Effector memory CD8-positive, alpha-beta T cell (primary cell): ENCODE measurements around the gene KRTAP6-3.

Experiments
- ATAC-seq: fragments of 150-1000 bp; cut with Tn5 transposase; replicated peaks from 2 replicates; pipeline ENCODE4 v1.10.0; 2021; ENCODE audit warnings: mild to moderate bottlenecking, moderate library complexity
- DNase-seq, 3 experiments: peaks; one replicate each; pipeline ENCODE4 v3.0.0; 2021
- H3K27ac Mint-ChIP-seq, 2 donors: one replicate each; pipeline ENCODE4 v1.8.0; 2022; ENCODE audit warnings: mild to moderate bottlenecking in 2 of 2, mixed read lengths in 2 of 2, moderate library complexity in 2 of 2
- H3K27me3 Mint-ChIP-seq, 2 donors: one replicate each; pipeline ENCODE4 v1.8.0; 2022; ENCODE audit warnings: mixed read lengths in 2 of 2
- H3K36me3 Mint-ChIP-seq: one replicate; pipeline ENCODE4 v1.8.0; 2022; ENCODE audit warnings: mild to moderate bottlenecking, moderate library complexity, mixed read lengths; ENCODE audit not compliant: insufficient read depth
- H3K4me1 Mint-ChIP-seq, 2 donors: one replicate each; pipeline ENCODE4 v1.8.0; 2022; ENCODE audit warnings: low read depth in 2 of 2, mixed read lengths in 2 of 2
- H3K4me3 Mint-ChIP-seq, 2 donors: one replicate each; pipeline ENCODE4 v1.8.0; 2022; ENCODE audit warnings: mild to moderate bottlenecking in 2 of 2, mixed read lengths in 2 of 2, moderate library complexity in 2 of 2
- H3K9me3 Mint-ChIP-seq, 2 donors: one replicate each; pipeline ENCODE4 v1.8.0; 2022; ENCODE audit warnings: mixed read lengths in 2 of 2
- total RNA-seq, 9 experiments: gene quantifications; one replicate each; lab custom pipeline; 2026; lab: John Stamatoyannopoulos, UW

Gene KRTAP6-3, protein sequence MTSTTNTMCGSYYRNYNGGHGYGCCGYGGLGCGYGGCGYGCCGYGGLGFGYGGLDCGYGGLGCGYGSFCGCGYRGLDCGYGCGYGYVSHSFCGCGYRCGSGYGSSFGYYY
- total RNA-seq = 0 reads per million in 9 experiments

DNA sequence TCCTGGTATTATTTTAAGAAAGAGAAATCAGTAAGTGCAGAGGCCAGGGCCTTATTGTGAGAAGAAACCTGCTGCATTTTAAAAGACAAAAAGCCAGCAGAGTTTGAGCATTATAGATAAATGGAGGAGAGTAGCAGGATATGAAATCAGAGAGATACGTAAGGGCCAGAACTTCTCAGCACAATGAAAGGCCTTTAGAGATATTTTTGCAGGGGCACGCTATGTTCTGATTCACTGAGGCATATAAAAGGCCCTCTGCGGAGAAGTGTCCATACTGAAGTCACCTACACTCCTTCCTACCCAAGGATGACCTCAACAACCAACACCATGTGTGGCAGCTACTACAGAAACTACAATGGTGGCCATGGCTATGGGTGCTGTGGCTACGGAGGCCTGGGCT is at the start of gene KRTAP6-3:
KRTAP6-3 (plus strand) TSS at position 301 of the 400 bp plus-strand sequence; CDS start at position 307, 6 bp downstream.
- ATAC-seq = no peak
- DNase-seq = no peak
- no peak within 1 kb of the TSS for H3K4me3 Mint-ChIP-seq
- no peaks in the 10 kb centered on the region for H3K27me3 Mint-ChIP-seq
- H3K9me3 Mint-ChIP-seq = peaks cover 0 to 5% of the 10 kb centered on the region in 2 donors
- no peaks in the 10 kb centered on the region for H3K4me1 Mint-ChIP-seq
- no peak within 1 kb of the TSS for H3K27ac Mint-ChIP-seq
- no peaks in the 10 kb centered on the region for H3K36me3 Mint-ChIP-seq

DNA sequence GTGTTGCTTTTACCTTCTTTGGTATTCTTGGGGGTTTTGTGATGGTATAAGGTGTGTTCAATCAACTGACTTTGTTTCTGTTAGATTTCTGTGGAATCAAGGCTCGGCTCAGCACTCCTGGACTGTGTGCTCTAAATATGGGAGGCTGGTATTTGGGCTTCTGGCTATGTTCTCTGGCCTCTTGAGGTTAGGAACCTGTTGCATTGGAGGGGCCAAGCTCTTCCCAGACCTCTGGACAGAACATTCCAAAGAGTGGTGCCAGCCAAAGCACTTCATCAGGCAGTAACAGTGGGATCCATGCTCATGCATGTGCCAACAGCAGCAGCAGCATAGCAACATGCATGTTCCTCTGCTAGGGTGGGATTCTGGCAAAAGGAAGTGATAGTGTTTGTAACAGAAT is 39.5 kb upstream of the KRTAP6-3 start:
- H3K36me3 Mint-ChIP-seq = no peaks in the 10 kb centered on the region
- no peak for DNase-seq
- H3K4me1 Mint-ChIP-seq = no peaks in the 10 kb centered on the region
- H3K27me3 Mint-ChIP-seq = no peaks in the 10 kb centered on the region
- H3K27ac Mint-ChIP-seq = no peak overlapping the region
- peaks cover 8 to 24% of the 10 kb centered on the region in 2 donors for H3K9me3 Mint-ChIP-seq
- H3K4me3 Mint-ChIP-seq = no peak overlapping the region
- no peak for ATAC-seq

DNA sequence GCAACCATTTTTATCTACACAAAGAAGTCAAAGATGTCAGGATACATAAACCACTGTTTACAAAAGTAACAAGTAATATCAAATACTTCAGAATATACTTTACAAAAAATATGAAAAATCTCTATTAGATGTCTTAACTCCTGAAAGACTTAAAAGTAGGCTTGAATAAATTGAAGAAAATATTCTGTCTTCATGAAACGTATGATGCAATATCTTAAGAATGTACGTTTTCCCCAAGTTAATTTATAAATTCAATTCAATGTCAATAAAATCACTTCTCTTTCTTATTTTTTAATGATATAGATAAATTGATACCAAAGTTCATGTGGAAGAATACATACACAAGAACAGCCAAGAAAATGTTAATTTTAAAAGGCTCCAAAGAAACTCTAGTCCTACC is 37.1 kb upstream of the KRTAP6-3 start:
- no peak for ATAC-seq
- no peak for DNase-seq
- H3K9me3 Mint-ChIP-seq = peaks cover 5 to 20% of the 10 kb centered on the region in 2 donors
- H3K27me3 Mint-ChIP-seq = no peaks in the 10 kb centered on the region
- H3K36me3 Mint-ChIP-seq = no peaks in the 10 kb centered on the region
- no peak overlapping the region for H3K4me3 Mint-ChIP-seq
- no peak overlapping the region for H3K27ac Mint-ChIP-seq
- H3K4me1 Mint-ChIP-seq = no peaks in the 10 kb centered on the region

DNA sequence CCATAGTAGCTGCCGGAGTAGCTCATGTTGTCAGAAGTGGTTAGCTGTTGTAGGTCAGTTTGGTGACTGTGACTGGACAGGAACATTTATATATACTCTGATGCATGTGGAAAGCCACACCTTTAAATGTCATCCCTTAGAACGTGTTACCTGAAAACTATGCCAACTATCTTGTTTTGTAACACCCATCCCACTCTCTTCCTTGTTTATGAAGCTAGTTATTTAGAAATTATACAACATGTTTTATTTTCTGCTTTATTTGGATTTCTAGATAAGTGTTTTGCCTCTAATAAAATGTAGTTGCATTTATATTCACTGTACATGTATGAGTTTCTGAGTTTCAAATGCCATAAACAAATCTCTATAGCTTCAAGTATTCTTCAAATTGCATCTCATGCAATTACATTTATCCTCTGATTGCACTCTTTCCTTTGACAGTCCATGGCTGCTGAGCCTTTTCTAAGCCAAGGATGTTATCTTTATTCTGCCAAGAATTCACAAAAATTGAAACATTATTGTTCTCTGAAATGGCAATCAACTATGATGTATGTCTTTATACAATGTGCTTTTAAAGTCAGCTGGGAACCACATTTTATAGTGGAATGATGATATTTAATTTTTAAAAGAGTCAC is 30.9 kb upstream of the KRTAP6-3 start, which contains the start of gene KRTAP19-7:
KRTAP19-7 (minus strand) TSS at position 51 of the 632 bp plus-strand sequence; CDS start at position 26, 25 bp downstream.
- Mint-ChIP-seq H3K4me3 (no peak within 1 kb of the TSS), H3K27me3 (no peaks in the 10 kb centered on the region), H3K36me3 (peaks cover 5% of the 10 kb centered on the region), H3K4me1 (no peaks in the 10 kb centered on the region), H3K9me3 (no peaks in the 10 kb centered on the region), H3K27ac (no peak within 1 kb of the TSS)
- ATAC-seq = no peak
- DNase-seq = no peak

DNA sequence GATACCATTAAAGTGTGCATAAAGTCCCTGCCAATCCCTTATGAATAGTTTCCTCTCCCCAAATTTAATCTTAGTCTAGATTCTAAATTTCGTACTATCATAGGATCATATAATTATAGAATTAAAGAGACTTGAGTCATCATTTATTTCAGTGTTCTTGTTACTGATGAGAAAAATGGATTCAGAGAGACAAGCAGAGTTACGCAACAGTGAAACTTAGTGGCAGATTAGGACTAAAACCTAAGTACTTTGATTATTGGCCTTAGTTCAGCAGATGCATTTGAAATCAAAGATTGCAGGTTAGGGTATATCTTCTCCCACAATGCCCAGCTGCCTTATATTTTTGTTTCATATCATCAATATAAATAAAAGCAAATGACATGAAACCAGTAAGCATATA is 30.3 kb upstream of the KRTAP6-3 start:
- DNase-seq (no peak), ATAC-seq (no peak)
- Mint-ChIP-seq H3K4me3 (no peak overlapping the region), H3K27ac (no peak overlapping the region), H3K9me3 (no peaks in the 10 kb centered on the region), H3K27me3 (no peaks in the 10 kb centered on the region), H3K36me3 (peaks cover 5% of the 10 kb centered on the region), H3K4me1 (no peaks in the 10 kb centered on the region)

DNA sequence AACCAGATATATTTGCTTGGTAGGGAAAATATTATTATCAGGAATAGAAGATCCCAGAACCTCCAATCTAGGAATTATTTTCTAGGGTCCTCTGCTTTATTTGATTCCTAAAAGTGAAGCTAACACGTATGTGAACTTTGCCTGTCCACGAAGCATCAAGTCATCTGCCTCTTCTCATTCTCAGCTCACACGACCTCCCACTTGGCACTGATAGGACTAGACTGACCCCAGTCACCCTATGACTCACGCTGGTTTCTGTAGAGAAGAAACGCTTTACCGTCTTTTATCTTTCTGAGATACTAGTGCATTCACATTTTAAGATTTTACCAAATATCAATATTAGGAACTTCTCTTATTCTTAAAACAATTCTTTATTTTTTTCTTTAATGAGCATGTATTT is 29.2 kb upstream of the KRTAP6-3 start:
- ATAC-seq (no peak), DNase-seq (no peak)
- no peak overlapping the region for H3K4me3 Mint-ChIP-seq
- H3K27ac Mint-ChIP-seq = no peak overlapping the region
- no peaks in the 10 kb centered on the region for H3K9me3 Mint-ChIP-seq
- H3K36me3 Mint-ChIP-seq = peaks cover 5% of the 10 kb centered on the region
- no peaks in the 10 kb centered on the region for H3K27me3 Mint-ChIP-seq
- H3K4me1 Mint-ChIP-seq = no peaks in the 10 kb centered on the region

DNA sequence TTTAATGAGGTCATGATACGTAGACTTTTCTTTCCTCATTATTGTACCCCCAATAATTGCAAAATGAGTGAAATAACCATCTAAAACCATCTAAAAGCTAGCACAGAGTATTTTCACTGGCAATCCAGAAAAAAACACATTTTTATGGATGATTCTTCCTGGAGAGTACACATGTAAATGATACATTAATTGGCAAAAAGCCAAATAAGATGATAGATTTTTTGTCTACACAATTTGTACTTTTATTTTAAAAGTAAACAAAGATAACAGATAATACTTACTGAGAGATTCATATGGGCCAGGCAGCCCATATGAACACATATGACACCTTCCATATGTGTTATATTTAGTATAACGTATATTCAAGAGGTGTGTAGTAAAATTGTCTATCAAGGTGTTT is 28.6 kb upstream of the KRTAP6-3 start:
- no peak overlapping the region for H3K27ac Mint-ChIP-seq
- ATAC-seq (no peak), DNase-seq (no peak)
- H3K27me3 Mint-ChIP-seq = no peaks in the 10 kb centered on the region
- no peak overlapping the region for H3K4me3 Mint-ChIP-seq
- H3K9me3 Mint-ChIP-seq = no peaks in the 10 kb centered on the region
- no peaks in the 10 kb centered on the region for H3K4me1 Mint-ChIP-seq
- H3K36me3 Mint-ChIP-seq = peaks cover 5% of the 10 kb centered on the region

DNA sequence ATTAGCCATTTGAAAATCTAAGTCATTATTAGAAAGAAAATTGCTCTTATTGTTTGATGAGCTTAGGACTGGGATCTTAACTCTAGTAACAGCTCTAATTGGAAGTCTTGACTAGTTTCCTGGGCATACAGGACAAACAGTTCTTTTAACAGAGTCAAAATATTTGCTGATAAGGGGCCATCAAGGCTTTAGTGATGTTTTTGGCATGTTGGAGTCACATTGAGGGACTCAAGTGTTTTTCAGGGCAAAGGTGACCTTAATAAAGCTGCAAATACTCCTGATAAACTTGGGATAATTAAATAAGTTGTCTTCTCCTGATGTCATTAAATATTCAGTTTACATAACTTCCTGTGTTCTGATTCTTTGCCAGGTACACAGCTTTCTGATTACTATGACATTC is 24.6 kb upstream of the KRTAP6-3 start:
- H3K36me3 Mint-ChIP-seq = peaks cover 5% of the 10 kb centered on the region
- peaks cover 0 to 6% of the 10 kb centered on the region in 2 donors for H3K9me3 Mint-ChIP-seq
- no peaks in the 10 kb centered on the region for H3K27me3 Mint-ChIP-seq
- no peak overlapping the region for H3K27ac Mint-ChIP-seq
- DNase-seq (no peak), ATAC-seq (no peak)
- no peak overlapping the region for H3K4me3 Mint-ChIP-seq
- no peaks in the 10 kb centered on the region for H3K4me1 Mint-ChIP-seq

DNA sequence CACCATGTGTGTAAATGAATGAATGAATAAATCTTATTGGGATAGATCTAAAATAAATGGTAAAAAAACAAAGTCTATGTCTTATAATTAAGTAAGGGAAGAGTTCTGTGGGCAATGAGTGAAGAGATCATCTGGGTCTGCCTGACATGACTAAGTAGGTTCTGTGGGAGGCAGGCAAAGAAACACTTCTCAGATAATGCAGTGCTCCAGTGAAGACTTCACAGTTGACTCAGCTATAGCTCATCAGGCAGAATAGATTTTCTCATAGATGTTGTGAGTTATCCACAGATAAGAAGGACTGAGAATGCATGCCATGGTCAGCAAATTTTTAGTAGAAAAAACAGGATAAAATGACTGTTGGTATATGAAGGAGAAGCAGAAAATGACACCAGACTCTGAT is 14.5 kb upstream of the KRTAP6-3 start:
- no peaks in the 10 kb centered on the region for H3K36me3 Mint-ChIP-seq

DNA sequence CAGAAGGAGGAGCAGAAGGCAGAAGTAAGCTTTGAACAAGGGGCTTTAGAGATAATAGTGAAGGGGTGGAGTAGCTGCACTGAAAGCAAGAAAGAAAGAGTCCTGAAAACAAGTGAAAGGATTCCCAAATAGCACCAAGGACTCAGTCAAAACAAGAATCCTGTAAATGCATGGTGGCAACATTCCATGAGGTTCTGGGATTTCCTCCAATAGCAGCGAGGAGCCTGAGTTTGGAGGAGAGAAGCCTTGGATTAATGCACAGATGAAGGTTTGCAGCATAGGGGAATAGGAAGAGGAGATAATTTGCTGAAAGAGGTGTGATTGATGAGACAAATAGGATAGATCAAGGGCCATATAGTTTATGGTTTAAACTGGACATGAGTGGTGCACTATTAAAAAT is 12.9 kb upstream of the KRTAP6-3 start:
- Mint-ChIP-seq H3K27ac (no peak overlapping the region), H3K36me3 (no peaks in the 10 kb centered on the region), H3K4me3 (no peak overlapping the region), H3K27me3 (no peaks in the 10 kb centered on the region), H3K9me3 (no peaks in the 10 kb centered on the region), H3K4me1 (no peaks in the 10 kb centered on the region)
- ATAC-seq (no peak), DNase-seq (no peak)

More for the DNA sequence above, 14.5 kb upstream of the KRTAP6-3 start:
- DNase-seq (no peak), ATAC-seq (no peak)
- Mint-ChIP-seq H3K9me3 (no peaks in the 10 kb centered on the region), H3K4me3 (no peak overlapping the region), H3K4me1 (no peaks in the 10 kb centered on the region), H3K27ac (no peak overlapping the region), H3K27me3 (no peaks in the 10 kb centered on the region)

DNA sequence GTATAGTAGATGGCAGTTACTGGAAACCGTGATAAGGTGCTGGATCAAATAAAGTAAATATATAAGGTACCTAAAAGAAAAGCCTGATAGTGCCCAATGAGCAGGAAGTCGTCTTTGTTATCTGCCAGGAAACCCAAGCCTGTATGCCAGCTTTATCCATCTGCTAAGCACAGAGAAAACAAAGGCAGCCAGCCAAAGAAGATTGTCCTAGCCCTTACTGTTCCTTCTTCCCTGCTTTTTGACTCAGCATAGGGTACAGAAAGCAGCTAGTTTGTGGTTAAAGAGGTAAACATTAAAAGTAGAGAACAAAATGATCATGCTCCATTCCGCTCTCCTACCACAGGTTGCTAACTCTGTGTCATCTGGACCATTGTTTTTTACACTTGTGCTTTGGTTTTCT is 12.1 kb upstream of the KRTAP6-3 start:
- no peaks in the 10 kb centered on the region for H3K4me1 Mint-ChIP-seq
- no peaks in the 10 kb centered on the region for H3K36me3 Mint-ChIP-seq
- no peaks in the 10 kb centered on the region for H3K9me3 Mint-ChIP-seq
- H3K27me3 Mint-ChIP-seq = no peaks in the 10 kb centered on the region
- DNase-seq (no peak), ATAC-seq (no peak)
- H3K27ac Mint-ChIP-seq = no peak overlapping the region
- no peak overlapping the region for H3K4me3 Mint-ChIP-seq

DNA sequence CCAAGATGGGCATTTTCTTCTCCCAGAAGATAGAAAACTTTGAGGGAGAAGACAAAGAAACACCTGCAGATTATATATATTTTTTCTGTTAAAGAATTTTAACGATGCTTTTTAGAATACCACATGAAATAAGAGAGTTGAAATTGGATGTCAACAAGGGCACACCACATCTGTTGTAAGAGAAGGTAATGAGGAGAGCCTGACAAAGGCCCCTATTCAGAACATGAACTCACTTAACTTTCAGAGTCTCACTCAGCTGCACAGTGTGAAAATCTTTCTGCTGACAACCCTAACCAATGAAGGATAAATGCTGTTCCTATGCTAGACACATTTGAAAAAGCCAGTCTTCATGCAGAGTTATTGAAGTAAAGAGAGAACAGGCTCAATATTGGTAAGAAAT is 9.4 kb upstream of the KRTAP6-3 start:
- no peak overlapping the region for H3K4me3 Mint-ChIP-seq
- no peaks in the 10 kb centered on the region for H3K9me3 Mint-ChIP-seq
- no peak overlapping the region for H3K27ac Mint-ChIP-seq
- H3K27me3 Mint-ChIP-seq = no peaks in the 10 kb centered on the region
- DNase-seq = no peak
- no peak for ATAC-seq
- no peaks in the 10 kb centered on the region for H3K4me1 Mint-ChIP-seq
- H3K36me3 Mint-ChIP-seq = no peaks in the 10 kb centered on the region

DNA sequence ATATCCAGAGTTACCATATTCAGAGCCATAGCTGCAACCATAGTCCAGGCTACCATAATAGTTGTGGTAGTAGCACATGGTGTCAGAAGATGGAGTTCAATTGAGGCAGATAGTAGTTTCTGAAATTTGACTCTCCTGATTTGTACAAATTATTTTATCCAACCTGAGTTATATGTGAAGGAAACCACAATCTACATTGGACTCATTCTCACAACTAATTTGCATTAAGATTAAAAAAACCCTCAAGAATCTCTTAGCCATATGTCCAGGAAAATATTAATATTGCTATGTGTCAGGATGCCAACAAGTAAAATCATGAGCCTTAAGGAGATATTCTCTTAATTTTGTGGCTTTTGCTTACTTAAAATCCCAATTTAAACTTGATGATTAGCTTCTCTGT is 1.9 kb upstream of the KRTAP6-3 start, which contains the start of gene KRTAP22-2:
KRTAP22-2 (minus strand) TSS at position 101 of the 400 bp plus-strand sequence.
- no peaks in the 10 kb centered on the region for H3K27me3 Mint-ChIP-seq
- H3K36me3 Mint-ChIP-seq = no peaks in the 10 kb centered on the region
- H3K9me3 Mint-ChIP-seq = peaks cover 0 to 5% of the 10 kb centered on the region in 2 donors
- ATAC-seq (no peak), DNase-seq (no peak)
- no peak within 1 kb of the TSS for H3K4me3 Mint-ChIP-seq
- no peak within 1 kb of the TSS for H3K27ac Mint-ChIP-seq
- no peaks in the 10 kb centered on the region for H3K4me1 Mint-ChIP-seq

DNA sequence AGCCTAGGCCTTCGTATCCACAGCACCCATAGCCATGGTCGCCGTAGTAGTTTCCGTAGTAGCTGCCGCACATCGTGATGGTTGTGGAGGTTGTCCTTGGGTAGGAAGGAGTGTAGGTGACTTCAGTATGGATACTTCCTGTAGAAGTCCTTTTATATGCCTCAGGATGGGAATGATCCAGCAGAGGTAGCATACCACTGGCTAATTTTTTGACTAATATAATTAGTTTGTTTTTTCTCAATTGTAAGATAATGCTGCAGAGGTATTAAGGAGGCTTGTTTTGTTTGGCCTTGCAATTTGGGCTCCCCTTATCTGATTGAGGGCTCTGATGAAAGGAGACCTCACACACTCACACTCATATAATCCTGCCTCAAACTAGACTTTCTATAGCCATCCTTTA is 6.6 kb downstream of the KRTAP6-3 start, which contains the start of gene KRTAP6-2:
KRTAP6-2 (minus strand) TSS at position 101 of the 400 bp plus-strand sequence; CDS start at position 73, 28 bp downstream.
- Mint-ChIP-seq H3K9me3 (peaks cover 5 to 12% of the 10 kb centered on the region in 2 donors), H3K4me1 (no peaks in the 10 kb centered on the region), H3K4me3 (no peak within 1 kb of the TSS), H3K27me3 (no peaks in the 10 kb centered on the region), H3K27ac (no peak within 1 kb of the TSS), H3K36me3 (no peaks in the 10 kb centered on the region)
- DNase-seq (no peak), ATAC-seq (no peak)
